ENCODE data around the gene FAM13A. TPM values are rescaled to one million over a fixed set of nuclear protein-coding genes. Genes with fewer than 3 reads are reported as not detected.

The FAM13A gene
- total and polyA plus RNA-seq, 9 of the 15 experiments (the other 6 are each of a cell fraction or from before 2014, with no cell fraction given) = 11.3 to 23.3 (median 14.7) TPM

GRCh38 chr4:88858752-88859151, 198.2 kb downstream of the FAM13A start:
- FAIRE-seq = no peak
- ChIA-PET POLR2A (interaction anchor here (0.7 to 1.6 kb wide), 2 partner anchors 35 to 51 kb away, joined by 4 to 8 read pairs; no protein-coding TSS in a partner anchor), CTCF (ENCODE audit: low intra/inter-chr PET ratio) (no interaction called here)
- no peak overlapping the region for H2AFZ ChIP-seq (ENCODE audit: low read depth, low read length)
- peak; percentile 63 for ATAC-seq
- no peak overlapping the region for H3K9ac ChIP-seq (ENCODE audit: insufficient read depth in 1 of 2, low read depth in 2 of 2, low read length in 2 of 2)
- H3K9me3 ChIP-seq (replicated peaks; ENCODE audit: control insufficient read depth, insufficient read depth, low read depth, low read length) = no peaks in the 10 kb centered on the region
- H3K9me1 ChIP-seq (ENCODE audit: control insufficient read depth, insufficient read depth, low read length) = no peaks in the 10 kb centered on the region
- no peak for DNase-seq (ENCODE audit: extremely low read depth in 1 of 4, low spot score in 3 of 4)
- WGBS (ENCODE audit: insufficient coverage, low coverage, missing lambda C conversion rate) = 7% methylated on average over 2 of the region's 2 CpGs
- H3K4me1 ChIP-seq (replicated peaks in 1 of 2; ENCODE audit: control insufficient read depth in 2 of 2, insufficient read depth in 2 of 2, low read length in 2 of 2) = peaks cover 0 to 7% of the 10 kb centered on the region in 2 experiments; a peak in 2 of 5 replicates
- intact Hi-C loops (cut with micrococcal nuclease) (no loop called here), in situ Hi-C loops (cut with MboI) (no loop called here)
- H3K36me3 ChIP-seq (ENCODE audit: control insufficient read depth, insufficient read depth, low read length) = no peaks in the 10 kb centered on the region; the same call in 2 of the 3 replicates
- H3K4me3 ChIP-seq = no peak overlapping the region
- H3K79me2 ChIP-seq (ENCODE audit: control insufficient read depth, insufficient read depth, low read length) = no peaks in the 10 kb centered on the region
- H3K27me3 ChIP-seq (ENCODE audit: control insufficient read depth in 2 of 2, insufficient read depth in 2 of 2, low read length in 2 of 2) = no peaks in the 10 kb centered on the region
- H3K4me2 ChIP-seq (ENCODE audit: insufficient read depth, low read length) = no peak overlapping the region
- no peak overlapping the region for H3K27ac ChIP-seq (ENCODE audit: extremely low read depth, low read depth, low read length)
- no TSS peak for BruUV-seq (replicated peaks)
- H4K20me1 ChIP-seq (replicated peaks; ENCODE audit: control insufficient read depth, insufficient read depth, low read length) = no peaks in the 10 kb centered on the region
- TF ChIP-seq SPI1 (IDR thresholded peaks at IDR 0.05; ENCODE audit: borderline replicate concordance, low read depth, low read length) (peak; percentile 99), ZNF239 (CRISPR knock-in tag; IDR thresholded peaks at IDR 0.05) (no peak), MAX (CRISPR knock-in tag; IDR thresholded peaks at IDR 0.05) (no peak), GTF2B (IDR thresholded peaks at IDR 0.05; ENCODE audit: extremely low read depth, insufficient read length) (no peak), ZNF518B (CRISPR knock-in tag; IDR thresholded peaks at IDR 0.05) (no peak), KLF13 (tag; IDR thresholded peaks at IDR 0.05; ENCODE audit: borderline replicate concordance, low read depth) (no peak), SNAPC5 (CRISPR knock-in tag; IDR thresholded peaks at IDR 0.05) (no peak), ARID4B (CRISPR knock-in tag; IDR thresholded peaks at IDR 0.05) (no peak), PBX2 (CRISPR knock-in tag; IDR thresholded peaks at IDR 0.05; ENCODE audit: low read depth) (no peak), PBX2 (tag; conservative IDR thresholded peaks at IDR 0.05; ENCODE audit: low read depth) (0 out of 2 replicates have a peak, but pooled peaks have one; percentile 35)

All from K562 (cell line).